SH-SY5Y (cell line): ENCODE results near the gene MSRB3.

Source experiments
- GATA2 ChIP-seq: IDR thresholded peaks from 2 replicates; pipeline ENCODE4 v1.6.1; 2011; ENCODE audit warnings: mild to moderate bottlenecking, low read depth, low read length
- GATA3 ChIP-seq: IDR thresholded peaks from 2 replicates; pipeline ENCODE4 v1.6.1; 2011; ENCODE audit warnings: low read depth, mild to moderate bottlenecking, low read length, moderate library complexity

MSRB3 gene

DNA sequence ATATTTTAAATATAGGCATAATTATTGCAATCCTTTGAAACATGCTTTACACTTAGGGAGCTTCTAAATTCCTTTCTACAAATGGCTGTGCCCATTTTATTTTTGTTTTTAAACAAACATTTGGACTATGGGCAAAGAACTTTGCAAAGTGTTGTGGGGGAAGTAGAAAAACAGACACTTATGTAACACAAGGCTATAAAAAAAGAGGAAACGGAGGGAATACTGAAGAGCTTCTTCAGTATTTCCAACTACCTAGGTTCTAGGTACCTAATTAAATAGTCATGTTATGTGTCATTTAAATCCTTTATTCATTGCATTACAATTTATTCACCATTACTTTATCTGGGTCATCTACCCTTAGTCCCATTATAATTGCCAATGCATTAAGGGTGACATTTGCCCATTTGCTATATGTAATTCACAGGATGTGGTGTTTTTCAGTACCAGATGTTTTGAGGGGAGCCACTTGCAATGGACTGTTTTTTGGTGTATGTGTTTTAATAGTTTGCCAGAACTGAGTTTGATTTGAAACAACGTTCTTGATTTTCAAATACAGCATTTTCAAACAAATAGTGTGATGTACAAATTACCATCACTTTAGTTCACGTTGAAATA lies 1.5 kb upstream of the MSRB3 start:
- TF ChIP-seq GATA2 (no peak), GATA3 (no peak)

DNA sequence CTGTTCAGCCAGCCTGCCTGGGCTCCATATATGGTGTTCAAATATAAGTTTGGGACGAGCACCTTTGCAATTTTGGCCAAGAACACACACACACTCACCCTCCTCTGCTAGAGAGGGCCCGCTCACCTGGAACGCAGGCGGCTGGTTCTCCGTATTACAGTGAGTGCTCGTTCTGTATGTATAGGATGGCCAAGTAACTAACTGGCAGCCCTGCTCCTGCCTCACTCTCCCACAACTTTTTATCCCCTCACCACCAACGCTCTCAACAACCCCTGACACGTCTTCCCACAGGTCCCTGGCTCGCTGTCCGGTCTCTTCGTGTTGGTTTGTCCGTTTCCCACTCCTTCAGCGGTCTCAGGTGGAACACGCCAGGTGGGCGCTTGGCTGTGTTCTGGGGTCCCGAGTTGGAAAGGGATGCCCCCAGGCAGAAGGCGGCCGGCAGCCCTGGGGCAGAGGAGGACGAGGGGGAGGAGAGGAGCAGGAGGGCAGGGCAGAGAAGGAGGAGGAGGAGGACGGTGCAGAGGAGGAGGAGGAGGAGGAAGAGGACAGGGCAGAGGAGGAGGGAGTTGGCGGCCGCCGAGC lies 398 bp upstream of the MSRB3 start:
- no peak for TF ChIP-seq GATA2
- no peak for TF ChIP-seq GATA3

DNA sequence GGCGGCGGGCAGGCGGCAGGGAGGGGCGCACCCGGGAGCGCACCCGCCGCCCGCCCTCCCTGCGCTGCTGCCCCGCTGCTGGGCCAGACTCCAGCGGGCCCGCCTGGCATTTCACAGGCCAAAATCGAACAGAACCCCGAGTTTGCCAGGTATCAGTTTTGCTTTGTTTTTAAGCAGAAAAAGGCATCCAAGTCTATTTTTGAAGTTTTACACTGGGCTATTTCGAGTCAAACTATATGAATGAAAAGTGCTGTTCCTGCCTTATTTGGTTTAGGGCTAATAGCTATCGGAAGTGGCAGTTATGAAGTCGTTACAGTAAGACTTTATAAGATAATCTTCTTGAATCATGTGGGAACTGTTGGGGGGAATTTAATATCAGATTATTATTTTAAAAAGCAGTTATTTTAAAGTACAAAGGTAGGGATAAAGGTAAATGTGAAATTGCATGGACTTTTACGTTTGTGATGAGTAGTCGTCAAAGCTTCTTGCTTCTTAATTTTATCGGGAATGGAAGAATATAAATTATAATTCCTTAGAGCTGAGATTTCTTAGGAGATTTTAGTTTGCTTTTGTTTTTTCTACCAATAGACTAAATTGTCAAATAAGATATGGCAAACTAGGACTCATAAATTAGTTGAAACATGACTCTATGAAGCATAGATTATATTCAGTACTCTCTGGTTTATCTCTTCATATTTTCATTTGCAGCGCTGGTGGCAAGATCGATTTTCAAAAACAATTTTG lies 1.1 kb downstream of the MSRB3 start:
- no peak for TF ChIP-seq GATA3
- TF ChIP-seq GATA2 = no peak

- TF ChIP-seq GATA3 (no peak), GATA2 (no peak)
Measured at GRCh38 chr12:65280306-65280705, 1.8 kb downstream of the MSRB3 start.

GRCh38 chr12:65282840-65283239 lies 4.4 kb downstream of the MSRB3 start:
- no peak for TF ChIP-seq GATA2
- TF ChIP-seq GATA3 = no peak

- TF ChIP-seq GATA2 = no peak
- no peak for TF ChIP-seq GATA3
Measured at GRCh38 chr12:65287426-65287825, 8.9 kb downstream of the MSRB3 start.

- TF ChIP-seq GATA2 = no peak
- TF ChIP-seq GATA3 = no peak
Measured at GRCh38 chr12:65292241-65292640, 13.8 kb downstream of the MSRB3 start.

GRCh38 chr12:65293735-65294134 lies 15.3 kb downstream of the MSRB3 start:
- TF ChIP-seq GATA3 (no peak), GATA2 (no peak)

DNA sequence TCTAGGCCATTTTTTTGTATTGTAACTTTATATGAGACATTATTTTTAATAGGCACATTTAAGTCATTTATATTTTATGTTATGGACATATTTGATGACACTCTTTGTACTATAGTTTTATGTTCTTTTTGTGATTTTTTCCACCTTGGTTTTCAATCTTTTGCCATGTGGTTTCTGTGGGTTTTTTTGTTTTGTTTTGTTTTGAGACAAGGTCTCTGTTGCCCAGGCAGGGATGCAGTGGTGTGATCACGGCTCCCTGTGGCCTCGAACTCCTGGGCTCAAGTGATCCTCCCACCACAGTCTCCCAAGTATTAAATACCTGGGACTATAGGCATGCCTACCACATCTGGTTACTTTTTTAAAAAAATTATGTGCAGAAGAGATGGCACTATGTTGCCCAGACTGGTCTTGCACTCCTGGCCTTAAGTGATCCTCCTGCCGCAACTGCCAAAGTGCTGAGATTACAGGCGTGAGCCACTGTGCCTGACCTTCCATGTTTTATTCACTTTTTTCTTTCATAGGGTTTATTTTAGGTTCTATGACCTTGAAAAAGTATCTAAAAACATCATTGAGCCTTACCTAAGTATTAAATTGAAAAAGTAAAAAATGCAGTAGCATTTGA lies 16.3 kb downstream of the MSRB3 start:
- TF ChIP-seq GATA2 (no peak), GATA3 (no peak)

GRCh38 chr12:65296508-65297265 lies 18.2 kb downstream of the MSRB3 start:
- TF ChIP-seq GATA3 (no peak), GATA2 (no peak)

- no peak for TF ChIP-seq GATA2
- TF ChIP-seq GATA3 = no peak
Measured at GRCh38 chr12:65300097-65300496, 21.6 kb downstream of the MSRB3 start.

- TF ChIP-seq GATA2 (no peak), GATA3 (no peak)
Measured at GRCh38 chr12:65300679-65301349, 22.3 kb downstream of the MSRB3 start.

GRCh38 chr12:65302891-65303290 lies 24.4 kb downstream of the MSRB3 start:
- TF ChIP-seq GATA3 = no peak
